Uterus (tissue), 2 donors: ENCODE measurements around the gene CAMTA1.
"Not testable (repeated sequence)": the region's sequence is repeated elsewhere in the genome, so short reads cannot be mapped to it uniquely, and the experiment has no call there.

ENCODE experiments used
- POLR2A ChIP-seq, 2 donors: fragments of 450-650 bp; IDR thresholded peaks; one replicate each; pipeline ENCODE4 v1.6.1; 2016; ENCODE audit warnings: antibody characterized with exemption in 2 of 2, mild to moderate bottlenecking in 1 of 2, moderate library complexity in 1 of 2
- TF ChIP-seq, protein P1 (sequence below), 4 experiments: fragments of 200-600 bp in 2 of 4; fragments of 450-650 bp in 2 of 4; sonication (generic) in 2 of 4; IDR thresholded peaks; one replicate each; pipeline ENCODE4 v1.5.1; 2016 to 2019; ENCODE audit warnings: antibody characterized with exemption in 4 of 4, mild to moderate bottlenecking in 2 of 4, moderate library complexity in 1 of 4

DNA sequence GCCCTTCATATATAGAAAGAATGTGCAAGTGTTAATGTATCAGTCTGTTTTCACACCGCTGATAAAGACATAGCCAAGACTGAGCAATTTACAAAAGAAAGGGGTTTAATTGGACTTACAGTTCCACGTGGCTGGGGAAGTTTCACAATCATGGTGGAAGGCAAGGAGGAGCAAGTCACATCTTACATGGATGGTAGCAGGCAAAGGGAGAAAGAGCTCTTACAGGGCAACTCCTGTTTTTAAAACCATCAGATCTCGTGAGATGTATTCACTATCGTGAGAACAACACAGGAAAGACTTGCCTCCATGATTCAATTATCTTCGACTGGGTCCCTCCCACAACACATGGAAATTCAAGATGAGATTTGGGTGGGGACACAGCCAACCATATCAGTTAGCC lies 907.8 kb downstream of the CAMTA1 start:
- TF ChIP-seq, protein P1, sequence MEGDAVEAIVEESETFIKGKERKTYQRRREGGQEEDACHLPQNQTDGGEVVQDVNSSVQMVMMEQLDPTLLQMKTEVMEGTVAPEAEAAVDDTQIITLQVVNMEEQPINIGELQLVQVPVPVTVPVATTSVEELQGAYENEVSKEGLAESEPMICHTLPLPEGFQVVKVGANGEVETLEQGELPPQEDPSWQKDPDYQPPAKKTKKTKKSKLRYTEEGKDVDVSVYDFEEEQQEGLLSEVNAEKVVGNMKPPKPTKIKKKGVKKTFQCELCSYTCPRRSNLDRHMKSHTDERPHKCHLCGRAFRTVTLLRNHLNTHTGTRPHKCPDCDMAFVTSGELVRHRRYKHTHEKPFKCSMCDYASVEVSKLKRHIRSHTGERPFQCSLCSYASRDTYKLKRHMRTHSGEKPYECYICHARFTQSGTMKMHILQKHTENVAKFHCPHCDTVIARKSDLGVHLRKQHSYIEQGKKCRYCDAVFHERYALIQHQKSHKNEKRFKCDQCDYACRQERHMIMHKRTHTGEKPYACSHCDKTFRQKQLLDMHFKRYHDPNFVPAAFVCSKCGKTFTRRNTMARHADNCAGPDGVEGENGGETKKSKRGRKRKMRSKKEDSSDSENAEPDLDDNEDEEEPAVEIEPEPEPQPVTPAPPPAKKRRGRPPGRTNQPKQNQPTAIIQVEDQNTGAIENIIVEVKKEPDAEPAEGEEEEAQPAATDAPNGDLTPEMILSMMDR (IDR thresholded peaks at IDR 0.05), result not testable (repeated sequence)
- not testable (repeated sequence) for TF ChIP-seq POLR2A (IDR thresholded peaks at IDR 0.05)
